ENCODE results near the gene BCL2L15. TPM values are rescaled to one million over a fixed set of nuclear protein-coding genes. Genes with fewer than 3 reads are reported as not detected.

The BCL2L15 gene
- total RNA-seq, 2 donors from 2014 or later = 0.46 to 92.5 TPM

DNA sequence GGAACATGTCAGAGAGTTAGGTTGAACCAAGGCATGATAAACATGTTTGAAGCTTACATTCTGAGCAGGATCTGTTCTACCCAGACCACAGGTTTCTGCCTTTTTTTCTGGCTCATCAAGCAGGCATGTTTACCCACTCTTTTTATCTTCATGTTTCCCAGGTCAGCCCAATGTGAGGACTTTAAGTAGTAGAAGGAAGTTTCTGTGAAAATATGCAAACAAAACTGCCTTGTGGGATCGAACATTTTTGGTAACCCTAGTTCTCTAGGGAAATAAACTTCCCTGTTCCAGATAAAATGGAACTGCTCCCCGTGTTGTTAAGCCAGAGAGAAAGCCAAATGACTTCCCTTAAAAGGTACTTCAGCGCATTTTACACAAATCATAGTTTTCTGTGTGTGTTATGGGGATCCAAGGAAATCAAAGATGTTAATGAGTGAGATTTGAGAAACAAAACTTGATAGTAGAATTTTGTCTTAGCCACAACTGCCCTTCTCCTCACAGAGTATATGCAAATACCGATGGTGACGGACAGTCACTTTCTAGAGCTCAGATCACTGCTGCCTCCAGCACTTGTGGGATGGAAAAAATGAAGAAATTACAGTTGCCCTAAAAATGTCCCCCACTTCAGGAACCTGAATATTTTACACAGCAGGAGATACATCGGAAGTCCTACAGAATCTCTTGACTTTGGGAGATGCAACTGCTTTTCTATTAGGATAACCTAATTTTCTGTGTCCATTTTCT is 41.0 kb upstream of the BCL2L15 start:
- intact Hi-C loops (cut with DNase I) = no loop called here
- Histone ChIP-seq H3K27me3 (replicated peaks; ENCODE audit: insufficient read depth) (no peaks in the 10 kb centered on the region), H3K9me3 (no peaks in the 10 kb centered on the region), H3K4me3 (peak overlapping the region; percentile 82 to 96), H3K27ac (peak overlapping the region; percentile 92 to 95), H3K4me1 (replicated peaks) (no peaks in the 10 kb centered on the region), H3K36me3 (no peaks in the 10 kb centered on the region)
- WGBS = 11% methylated on average over 6 of the region's 6 CpGs
- no peak for TF ChIP-seq POLR2A (IDR thresholded peaks at IDR 0.05)
- TF ChIP-seq CTCF (IDR thresholded peaks at IDR 0.05) = no peak
- TF ChIP-seq POLR2AphosphoS5 (IDR thresholded peaks at IDR 0.05) = no peak
- DNase-seq (ENCODE audit: low spot score) = no peak

DNA sequence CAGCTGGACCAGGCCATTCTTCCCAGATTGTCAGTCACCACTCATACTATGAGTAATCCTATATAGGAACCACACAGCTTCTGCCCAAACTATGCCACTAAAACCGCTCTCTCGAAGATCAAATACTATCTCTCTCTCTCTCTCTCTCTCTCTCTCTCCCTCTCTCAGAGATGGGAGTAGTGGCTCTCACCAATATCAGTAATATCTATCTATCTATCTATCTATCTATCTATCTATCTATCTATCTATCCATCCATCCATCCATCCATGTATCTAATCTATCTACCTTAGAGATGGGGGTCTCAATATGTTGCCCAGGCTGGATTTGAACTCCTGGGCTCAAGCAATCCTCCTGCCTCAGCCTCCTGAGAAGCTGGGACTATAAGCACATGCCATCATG is 37.1 kb upstream of the BCL2L15 start:
- 95% methylated on average over 2 of the region's 2 CpGs for WGBS
- H3K36me3 ChIP-seq = no peaks in the 10 kb centered on the region
- no peaks in the 10 kb centered on the region for H3K9me3 ChIP-seq
- H3K27ac ChIP-seq = no peak overlapping the region
- H3K27me3 ChIP-seq (replicated peaks; ENCODE audit: insufficient read depth) = no peaks in the 10 kb centered on the region
- H3K4me3 ChIP-seq = no peak overlapping the region
- DNase-seq (ENCODE audit: low spot score) = no peak
- no peaks in the 10 kb centered on the region for H3K4me1 ChIP-seq (replicated peaks)
- intact Hi-C loops (cut with DNase I) = no loop called here
- TF ChIP-seq CTCF (IDR thresholded peaks at IDR 0.05) = no peak
- no peak for TF ChIP-seq POLR2A (IDR thresholded peaks at IDR 0.05)
- no peak for TF ChIP-seq POLR2AphosphoS5 (IDR thresholded peaks at IDR 0.05)

DNA sequence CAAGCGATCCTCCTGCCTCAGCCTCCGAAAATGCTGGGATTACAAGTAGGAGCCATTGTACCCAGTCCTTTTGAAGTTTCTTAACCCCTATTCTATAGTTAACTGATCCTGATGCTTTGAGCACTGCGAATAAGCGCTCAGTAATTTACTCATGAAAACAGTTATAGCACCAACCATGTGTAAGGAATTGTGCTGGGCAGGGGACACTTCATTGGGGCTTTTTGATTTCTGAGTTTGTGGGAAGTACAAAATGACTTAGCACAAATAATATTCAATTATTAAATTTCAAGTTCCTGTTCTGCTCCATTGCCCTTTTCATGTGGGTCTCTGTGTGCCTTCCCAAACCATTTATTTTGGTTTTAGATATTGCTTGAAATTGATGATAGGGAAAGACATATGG is 35.6 kb upstream of the BCL2L15 start:
- H3K9me3 ChIP-seq = no peaks in the 10 kb centered on the region
- 92% methylated on average over 4 of the region's 4 CpGs for WGBS
- no peak overlapping the region for H3K27ac ChIP-seq
- no peak overlapping the region for H3K4me3 ChIP-seq
- no peaks in the 10 kb centered on the region for H3K36me3 ChIP-seq
- H3K4me1 ChIP-seq (replicated peaks) = no peaks in the 10 kb centered on the region
- TF ChIP-seq CTCF (IDR thresholded peaks at IDR 0.05) (no peak), POLR2A (IDR thresholded peaks at IDR 0.05) (no peak), POLR2AphosphoS5 (IDR thresholded peaks at IDR 0.05) (no peak)
- no peak for DNase-seq (ENCODE audit: low spot score)
- intact Hi-C loops (cut with DNase I) = no loop called here
- no peaks in the 10 kb centered on the region for H3K27me3 ChIP-seq (replicated peaks; ENCODE audit: insufficient read depth)

DNA sequence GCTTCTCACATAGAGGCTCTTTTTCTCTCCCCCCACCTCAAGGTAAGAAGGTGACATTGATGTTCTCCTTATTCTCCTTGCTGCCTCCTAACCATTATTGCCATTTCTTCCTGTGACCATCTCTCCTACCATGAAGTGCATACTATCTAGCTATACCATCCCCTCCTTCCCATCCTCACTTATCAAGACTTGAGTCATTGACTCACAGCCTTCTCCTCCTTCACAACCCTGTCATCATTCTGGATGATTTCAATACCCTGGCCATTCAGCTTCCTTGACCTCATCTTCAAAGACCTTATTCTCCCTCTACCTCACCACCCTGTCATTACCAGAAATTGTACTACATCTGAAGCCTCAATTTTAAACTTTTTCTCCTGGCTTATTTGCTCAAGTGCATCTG is 30.9 kb upstream of the BCL2L15 start:
- Histone ChIP-seq H3K36me3 (no peaks in the 10 kb centered on the region), H3K4me1 (replicated peaks) (no peaks in the 10 kb centered on the region), H3K9me3 (no peaks in the 10 kb centered on the region), H3K27me3 (replicated peaks; ENCODE audit: insufficient read depth) (no peaks in the 10 kb centered on the region), H3K4me3 (no peak overlapping the region), H3K27ac (no peak overlapping the region)
- TF ChIP-seq POLR2AphosphoS5 (IDR thresholded peaks at IDR 0.05) (no peak), POLR2A (IDR thresholded peaks at IDR 0.05) (no peak), CTCF (IDR thresholded peaks at IDR 0.05) (no peak)
- no peak for DNase-seq (ENCODE audit: low spot score)
- intact Hi-C loops (cut with DNase I) = no loop called here

DNA sequence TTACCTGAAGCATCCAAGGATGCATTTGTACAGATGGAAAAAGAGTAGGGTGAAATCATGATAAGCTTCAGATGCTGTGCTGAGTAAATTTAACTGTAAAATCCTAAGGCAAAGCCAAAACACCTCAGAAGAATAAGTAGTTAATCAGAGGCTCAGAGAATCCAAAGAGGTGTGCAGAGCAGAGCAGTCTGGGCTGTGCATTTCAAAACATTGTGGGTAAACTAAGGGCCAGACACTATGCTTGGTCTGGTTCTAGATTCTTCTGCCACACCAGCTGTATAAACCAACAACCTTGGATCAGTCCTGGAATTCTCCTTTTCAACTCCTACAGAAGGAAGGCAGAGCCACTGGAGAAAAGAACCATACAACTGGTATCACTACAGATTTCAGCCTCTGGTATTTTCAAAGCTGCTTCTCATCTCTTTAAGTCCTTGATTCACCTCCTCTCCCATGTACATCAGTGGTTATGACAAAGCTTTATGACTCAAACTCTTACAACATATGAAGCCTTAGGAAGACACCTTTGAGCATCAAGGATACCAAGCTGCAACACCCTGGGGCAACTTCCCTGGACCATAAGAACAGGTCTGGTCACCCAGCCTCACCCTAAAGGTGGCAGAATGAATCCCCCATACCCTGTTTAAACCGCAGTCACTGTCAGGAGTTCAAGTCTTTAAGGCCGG is 30.2 kb upstream of the BCL2L15 start:
- Histone ChIP-seq H3K27ac (no peak overlapping the region), H3K27me3 (replicated peaks; ENCODE audit: insufficient read depth) (no peaks in the 10 kb centered on the region), H3K9me3 (no peaks in the 10 kb centered on the region), H3K4me1 (replicated peaks) (peaks cover 5% of the 10 kb centered on the region), H3K36me3 (no peaks in the 10 kb centered on the region), H3K4me3 (no peak overlapping the region)
- no peak for TF ChIP-seq POLR2A (IDR thresholded peaks at IDR 0.05)
- 79% methylated on average over 2 of the region's 2 CpGs for WGBS
- no peak for DNase-seq (ENCODE audit: low spot score)
- intact Hi-C loops (cut with DNase I) = no loop called here

Measured in prostate gland (tissue), 2 donors.